A549 (cell line): ENCODE results near the gene RRP12. TPM values are rescaled to one million over a fixed set of nuclear protein-coding genes. Genes with fewer than 3 reads are reported as not detected.
A peak's percentile ranks its signal among the peaks of the same experiment; 100 is the strongest.

Experiments used
- ATAC-seq, 2 experiments: fragments of 200-7000 bp in 1 of 2; fragments of >200 bp in 1 of 2; cut with Nextera tagmentation in 1 of 2; cut with Tn5 transposase in 1 of 2; 3 replicates each; pipeline versions ENCODE4 v1.8.0 to v1.9.1; 2018 to 2020; ENCODE audit warnings: mild to moderate bottlenecking in 1 of 2, moderate library complexity in 1 of 2
- CTCF ChIA-PET: fragments of 300-600 bp; sonication (Branson Sonifier 250); formaldehyde crosslinking; extraction: SDS; loops from one replicate; lab custom pipeline; 2021; ENCODE audit warnings: antibody characterized with exemption, inconsistent platforms; lab: Yijun Ruan, JAX
- POLR2A ChIA-PET: fragments of 350-600 bp; formaldehyde crosslinking; extraction: SDS; loops from one replicate; lab custom pipeline; 2021; ENCODE audit warnings: antibody characterized with exemption, inconsistent platforms; lab: Yijun Ruan, JAX
- DNase-seq, 2 experiments: peaks; one replicate each; pipeline versions ENCODE4 v3.0.0 to v3.0.0-alpha.2; 2011 to 2016; ENCODE audit warnings: low read depth in 1 of 2, low spot score in 1 of 2
- FAIRE-seq: peaks from 2 replicates; lab custom pipeline; 2011; peaks lifted over from hg19 to GRCh38; lab: Jason Lieb, UNC
- H3K27ac ChIP-seq, 2 experiments: fragments of >200 bp; sonication (Bioruptor Twin); formaldehyde crosslinking; 3 replicates each; pipeline ENCODE4 v1.5.1; 2016 to 2017
- H3K4me1 ChIP-seq: fragments of >200 bp; sonication (Bioruptor Twin); formaldehyde crosslinking; 3 replicates; pipeline ENCODE4 v1.6.1; 2016
- H3K4me2 ChIP-seq: fragments of >200 bp; sonication (Bioruptor Twin); formaldehyde crosslinking; 3 replicates; pipeline ENCODE4 v1.6.1; 2016
- H3K4me3 ChIP-seq: fragments of >200 bp; sonication (Bioruptor Twin); formaldehyde crosslinking; 3 replicates; pipeline ENCODE4 v1.5.1; 2016
- H3K9me3 ChIP-seq: fragments of >200 bp; sonication (Bioruptor Twin); formaldehyde crosslinking; 3 replicates; pipeline ENCODE4 v1.6.1; 2016
- BCL3 ChIP-seq: fragments of >200 bp; sonication (Bioruptor Twin); formaldehyde crosslinking; IDR thresholded peaks from 3 replicates; pipeline ENCODE4 v1.6.1; 2016
- CBX8 ChIP-seq: fragments of 200-600 bp; sonication (generic); IDR thresholded peaks from 2 replicates; pipeline ENCODE4 v1.6.1; 2016
- CEBPB ChIP-seq, 2 experiments: fragments of >200 bp in 1 of 2; sonication (Bioruptor Twin) in 1 of 2; formaldehyde crosslinking in 1 of 2; IDR thresholded peaks; 2 replicates each; pipeline ENCODE4 v1.6.1; 2012 to 2016
- CHD2 ChIP-seq: fragments of 150-350 bp; IDR thresholded peaks from 2 replicates; pipeline ENCODE4 v1.6.1; 2014; ENCODE audit warnings: low read length; ENCODE audit not compliant: partially characterized antibody
- E2F6 ChIP-seq: IDR thresholded peaks from 2 replicates; pipeline ENCODE4 v1.6.1; 2012; ENCODE audit warnings: low read depth, borderline replicate concordance
- EHF ChIP-seq: fragments of 250-450 bp; sonication (Bioruptor Pico); IDR thresholded peaks from 2 replicates; pipeline ENCODE4 v1.5.0; 2020; ENCODE audit warnings: mild to moderate bottlenecking
- FOXS1 ChIP-seq: fragments of 250-450 bp; sonication (Bioruptor Pico); IDR thresholded peaks from 2 replicates; pipeline ENCODE4 v1.5.0; 2020; ENCODE audit warnings: mild to moderate bottlenecking, moderate library complexity
- GATA3 ChIP-seq: IDR thresholded peaks from 2 replicates; pipeline ENCODE4 v1.6.1; 2012; ENCODE audit warnings: borderline replicate concordance
- HEYL ChIP-seq: fragments of 250-450 bp; sonication (Bioruptor Pico); IDR thresholded peaks from 2 replicates; pipeline ENCODE4 v1.8.0; 2021; ENCODE audit warnings: mild to moderate bottlenecking, moderate library complexity
- HOXA7 ChIP-seq: fragments of 250-450 bp; sonication (Bioruptor Pico); IDR thresholded peaks from 2 replicates; pipeline ENCODE4 v1.5.0; 2020; ENCODE audit warnings: mild to moderate bottlenecking, moderate library complexity
- HOXB5 ChIP-seq: fragments of 250-450 bp; sonication (Bioruptor Pico); IDR thresholded peaks from 2 replicates; pipeline ENCODE4 v1.5.0; 2020; ENCODE audit warnings: mild to moderate bottlenecking, moderate library complexity
- JUN ChIP-seq, 2 experiments: fragments of >200 bp; sonication (Bioruptor Twin); formaldehyde crosslinking; IDR thresholded peaks; 2 replicates in 1 of 2; 3 replicates in 1 of 2; pipeline ENCODE4 v1.6.1; 2016 to 2017
- JUNB ChIP-seq: fragments of >200 bp; sonication (Bioruptor Twin); formaldehyde crosslinking; IDR thresholded peaks from 2 replicates; pipeline ENCODE4 v1.6.1; 2016
- KDM5A ChIP-seq: fragments of 200-600 bp; sonication (generic); IDR thresholded peaks from 2 replicates; pipeline ENCODE4 v1.6.1; 2016; ENCODE audit warnings: antibody characterized with exemption, mild to moderate bottlenecking
- MYC ChIP-seq: IDR thresholded peaks from 2 replicates; pipeline ENCODE4 v1.6.1; 2012; ENCODE audit warnings: mild to moderate bottlenecking, inconsistent platforms, low read length, improper control_type of control experiment, borderline replicate concordance
- NFE2L2 ChIP-seq: fragments of 150-350 bp; conservative IDR thresholded peaks from 2 replicates; pipeline ENCODE4 v1.6.1; 2014; ENCODE audit warnings: low read length
- PHF8 ChIP-seq: fragments of 200-600 bp; sonication (generic); IDR thresholded peaks from 2 replicates; pipeline ENCODE4 v1.6.1; 2016; ENCODE audit warnings: low read depth, mild to moderate bottlenecking, antibody characterized with exemption, moderate library complexity, borderline replicate concordance
- POLR2A ChIP-seq: IDR thresholded peaks from 2 replicates; pipeline ENCODE4 v1.6.1; 2012; ENCODE audit warnings: mild to moderate bottlenecking, low read length
- POLR2AphosphoS2 ChIP-seq: conservative IDR thresholded peaks from 2 replicates; pipeline ENCODE4 v1.6.1; 2012; ENCODE audit warnings: low read length, improper control_type of control experiment, inconsistent platforms
- RAD21 ChIP-seq, 2 experiments: fragments of >200 bp in 1 of 2; sonication (Bioruptor Twin) in 1 of 2; formaldehyde crosslinking in 1 of 2; IDR thresholded peaks in 1 of 2; conservative IDR thresholded peaks in 1 of 2; 2 replicates in 1 of 2; 3 replicates in 1 of 2; pipeline ENCODE4 v1.6.1; 2012 to 2018; ENCODE audit warnings: inconsistent platforms in 1 of 2
- RCOR1 ChIP-seq: fragments of 150-350 bp; IDR thresholded peaks from 2 replicates; pipeline ENCODE4 v1.6.1; 2014; ENCODE audit warnings: antibody characterized with exemption, low read length, low read depth
- REST ChIP-seq: fragments of 200-600 bp; sonication (generic); IDR thresholded peaks from 2 replicates; pipeline ENCODE4 v1.6.1; 2016; ENCODE audit warnings: antibody characterized with exemption, mild to moderate bottlenecking, moderate library complexity
- RFX5 ChIP-seq: fragments of 450-650 bp; IDR thresholded peaks from 2 replicates; pipeline ENCODE4 v1.7.1; 2014; ENCODE audit warnings: antibody characterized with exemption, mild to moderate bottlenecking, moderate library complexity
- SMC3 ChIP-seq: fragments of >200 bp; sonication (Bioruptor Twin); formaldehyde crosslinking; IDR thresholded peaks from 3 replicates; pipeline ENCODE4 v1.6.1; 2018; ENCODE audit warnings: inconsistent platforms
- USF2 ChIP-seq: fragments of 450-650 bp; IDR thresholded peaks from 2 replicates; pipeline ENCODE4 v1.6.1; 2014; ENCODE audit warnings: antibody characterized with exemption
- ZFP36 ChIP-seq: fragments of 450-650 bp; IDR thresholded peaks from 2 replicates; pipeline ENCODE4 v1.6.1; 2014; ENCODE audit warnings: borderline replicate concordance; ENCODE audit not compliant: partially characterized antibody
- ZSCAN20 ChIP-seq: fragments of 250-450 bp; sonication (Bioruptor Pico); IDR thresholded peaks from 2 replicates; pipeline ENCODE4 v1.8.0; 2022; ENCODE audit warnings: mild to moderate bottlenecking, moderate library complexity
- WGBS: methylation state at CpG from one replicate; pipeline ENCODE4 v1.1.6; 2017; ENCODE audit errors: missing lambda C conversion rate; 5-methylcytosine and 5-hydroxymethylcytosine counted together
- polyA plus RNA-seq, 4 experiments: library from polyadenylated mRNA; depleted of rRNA in 3 of 4; stranded (reverse); fragments of >200 nt; fragmentation: RNase III in 1 of 4; extraction: RNeasy Plus Mini Kit Qiagen cat#74134 plus additional on column Dnase treatment in 1 of 4; gene quantifications; 2 replicates in 3 of 4; 3 replicates in 1 of 4; pipeline ENCODE4 v1.2.3, GENCODE V29; 2011 to 2017
- TF ChIP-seq, protein P1 (sequence below): IDR thresholded peaks from 2 replicates; pipeline ENCODE4 v1.6.1; 2012

RRP12 gene
- polyA plus RNA-seq, 2 of the 4 experiments (the other 2 are of a cell fraction) = 37.9 to 40.8 TPM

DNA sequence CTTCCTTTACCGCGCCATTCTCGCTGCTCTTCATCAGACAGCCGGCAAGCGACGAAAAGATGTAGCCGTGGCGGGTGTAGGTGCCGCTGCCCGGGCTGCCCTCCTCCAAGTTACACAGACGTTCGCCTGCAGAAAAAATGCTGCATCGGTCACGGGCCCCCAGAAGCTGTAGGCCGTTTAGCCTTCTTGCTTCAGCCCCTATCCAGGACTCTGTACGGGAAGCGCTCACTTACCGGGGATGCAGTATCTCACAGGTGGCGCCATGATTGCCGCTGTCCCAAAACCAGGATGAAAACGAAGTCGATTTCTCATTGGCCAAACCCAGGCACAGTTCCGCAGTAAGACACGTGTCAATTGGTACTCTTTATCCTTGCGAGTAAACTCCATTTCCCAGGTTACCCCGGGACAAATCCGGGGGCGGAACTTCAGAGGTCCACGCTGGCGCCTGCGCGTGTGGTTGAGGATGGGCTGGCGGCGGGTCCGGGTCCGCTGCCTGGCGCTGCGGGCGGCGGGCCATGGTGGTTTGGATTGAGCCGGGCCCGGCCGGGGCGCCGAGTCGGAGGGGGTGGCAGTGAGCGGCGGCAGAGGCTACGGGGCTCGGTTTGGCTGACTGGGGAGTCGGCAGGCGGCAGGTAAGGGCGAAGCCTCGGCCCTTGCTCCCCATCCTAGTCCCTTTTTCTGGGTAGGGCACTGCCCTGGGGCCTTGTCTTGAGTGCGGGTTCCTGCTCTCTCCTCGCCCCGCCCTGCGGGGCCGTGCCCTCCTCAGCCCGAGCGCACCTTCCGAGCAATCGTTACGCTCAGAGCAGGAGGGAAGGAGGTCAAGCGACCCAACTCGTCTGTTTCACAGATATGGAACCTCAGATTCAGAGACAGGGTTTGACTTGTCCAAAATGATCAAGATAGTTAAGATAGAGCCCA, 44.8 kb upstream of the RRP12 start, which contains the start of the genes EXOSC1 and ZDHHC16:
EXOSC1 (minus strand) TSS at position 285 of the 918 bp plus-strand sequence; CDS start at position 264, 21 bp downstream.
ZDHHC16 (plus strand) TSS at position 454 of the 918 bp plus-strand sequence. CDS start 5,501 bp downstream, outside the sequence.
- no peak for TF ChIP-seq RCOR1
- no peak for TF ChIP-seq EHF (CRISPR knock-in tag)
- no peak for TF ChIP-seq NFE2L2
- TF ChIP-seq RFX5 = no peak
- TF ChIP-seq FOXS1 (CRISPR knock-in tag) = no peak
- no peak for TF ChIP-seq HEYL (CRISPR knock-in tag)
- TF ChIP-seq HOXB5 (CRISPR knock-in tag) = no peak
- TF ChIP-seq REST = no peak
- TF ChIP-seq POLR2AphosphoS2 = no peak; the same call in 1 of the 2 replicates
- no peak for TF ChIP-seq JUNB
- no peak for TF ChIP-seq SMC3
- no peak for TF ChIP-seq GATA3
- no peak for TF ChIP-seq CEBPB (IDR thresholded peaks at IDR 0.05)
- TF ChIP-seq, protein P1, sequence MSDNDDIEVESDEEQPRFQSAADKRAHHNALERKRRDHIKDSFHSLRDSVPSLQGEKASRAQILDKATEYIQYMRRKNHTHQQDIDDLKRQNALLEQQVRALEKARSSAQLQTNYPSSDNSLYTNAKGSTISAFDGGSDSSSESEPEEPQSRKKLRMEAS = peak; percentile 62; the same call in 1 of the 2 replicates
- peak; percentile 54; the same call in 1 of the 2 replicates for TF ChIP-seq MYC
- no peak for TF ChIP-seq HOXA7 (CRISPR knock-in tag)
- no peak for TF ChIP-seq ZSCAN20
- peak; percentile 80 for TF ChIP-seq POLR2A
- TF ChIP-seq PHF8 = peak; percentile 85; the same call in 1 of the 2 replicates
- TF ChIP-seq E2F6 = no peak
- no peak for TF ChIP-seq ZFP36
- peak; percentile 76; the same call in 1 of the 3 replicates for TF ChIP-seq BCL3
- TF ChIP-seq CBX8 = no peak
- TF ChIP-seq CHD2 = no peak
- TF ChIP-seq KDM5A = peak; percentile 91
- no peak for TF ChIP-seq RAD21 (conservative IDR thresholded peaks at IDR 0.05 in 1 of 2, IDR thresholded peaks at IDR 0.05 in 1 of 2)
- TF ChIP-seq JUN (IDR thresholded peaks at IDR 0.05) = peak; percentile 74 to 77; a peak in 4 of 5 replicates
- TF ChIP-seq USF2 = peak; percentile 62
- TF ChIP-seq, all 56 proteins: peak for 8
- peak; percentile 98 to 99 for ATAC-seq
- CTCF ChIA-PET = interaction anchor here (0.9 to 1.9 kb wide), 4 partner anchors 8 to 108 kb away, joined by 3 to 6 read pairs (median 4); no protein-coding TSS in a partner anchor

More for the DNA sequence above, 44.8 kb upstream of the RRP12 start, which contains the start of the genes EXOSC1 and ZDHHC16:
- peak; percentile 67 for FAIRE-seq
- H3K4me2 ChIP-seq = peak within 1 kb of the TSS; percentile 91
- 2% methylated on average over 25 of the region's 66 CpGs for WGBS
- peak within 1 kb of the TSS; percentile 80 to 92 for H3K27ac ChIP-seq
- POLR2A ChIA-PET = no interaction called here
- H3K4me3 ChIP-seq = peak within 1 kb of the TSS; percentile 79
- no peaks in the 10 kb centered on the region for H3K9me3 ChIP-seq
- peak; percentile 96 to 100 for DNase-seq
- peaks cover 27% of the 10 kb centered on the region for H3K4me1 ChIP-seq
